GM19438 (cell line): Measurements from ENCODE around the gene MEIS2.

ENCODE experiments used
- ATAC-seq: cut with Tn5 transposase; IDR thresholded peaks from one replicate; pipeline ENCODE4 v1.9.1; 2021; ENCODE audit warnings: low read depth; ENCODE audit not compliant: unreplicated experiment

The MEIS2 gene

GRCh38 chr15:36907295-36907694 lies 193.1 kb downstream of the MEIS2 start:
- ATAC-seq = no peak

- no peak for ATAC-seq
Observed at GRCh38 chr15:36905908-36906307, 194.4 kb downstream of the MEIS2 start.

- no peak for ATAC-seq
Observed at GRCh38 chr15:36904715-36905114, 195.6 kb downstream of the MEIS2 start.

- ATAC-seq = no peak
Observed at GRCh38 chr15:36903922-36904556, 196.3 kb downstream of the MEIS2 start.

GRCh38 chr15:36903195-36903594 lies 197.2 kb downstream of the MEIS2 start:
- no peak for ATAC-seq

- ATAC-seq = no peak
Observed at GRCh38 chr15:36901012-36901411, 199.3 kb downstream of the MEIS2 start.

- no peak for ATAC-seq
Observed at GRCh38 chr15:36899696-36900095, 200.7 kb downstream of the MEIS2 start.

- no peak for ATAC-seq
Observed at GRCh38 chr15:36898536-36899126, 201.7 kb downstream of the MEIS2 start.

- ATAC-seq = no peak
Observed at GRCh38 chr15:36897834-36898233, 202.5 kb downstream of the MEIS2 start.

- no peak for ATAC-seq
Observed at GRCh38 chr15:36896949-36897348, 203.4 kb downstream of the MEIS2 start.

GRCh38 chr15:36894075-36894474 lies 206.3 kb downstream of the MEIS2 start:
- no peak for ATAC-seq

- no peak for ATAC-seq
Observed at GRCh38 chr15:36893276-36893675, 207.1 kb downstream of the MEIS2 start.

GRCh38 chr15:36888011-36888992 lies 212.0 kb downstream of the MEIS2 start:
- ATAC-seq = no peak

- no peak for ATAC-seq
Observed at GRCh38 chr15:36887214-36887961, 213.0 kb downstream of the MEIS2 start.

GRCh38 chr15:36886701-36887100 lies 213.6 kb downstream of the MEIS2 start:
- ATAC-seq = no peak

- ATAC-seq = no peak
Observed at GRCh38 chr15:36886191-36886590, 214.2 kb downstream of the MEIS2 start.

GRCh38 chr15:36885771-36886170 lies 214.6 kb downstream of the MEIS2 start:
- no peak for ATAC-seq

- ATAC-seq = no peak
Observed at GRCh38 chr15:36884936-36885635, 215.3 kb downstream of the MEIS2 start.

GRCh38 chr15:36884518-36884875 lies 215.9 kb downstream of the MEIS2 start:
- no peak for ATAC-seq
